ENCODE measurements around the gene PDAP1.

GRCh38 chr7:99387912-99388311 is 20.5 kb downstream of the PDAP1 start:
- TF ChIP-seq EZH2 (IDR thresholded peaks at IDR 0.05; ENCODE audit: low read depth), result no peak
- TF ChIP-seq CTCF (conservative IDR thresholded peaks at IDR 0.05), result no peak
